ENCODE data around the gene CRAMP1. TPM values are rescaled to one million over a fixed set of nuclear protein-coding genes. Genes with fewer than 3 reads are reported as not detected.
"Not testable (repeated sequence)": the region's sequence is repeated elsewhere in the genome, so short reads cannot be mapped to it uniquely, and the experiment has no call there.

The CRAMP1 gene
- total RNA-seq, 2 experiments from 2014 or later, result 15.1 to 15.7 TPM

GRCh38 chr16:1584926-1585484, 27.2 kb upstream of the CRAMP1 start:
- H3K27me3 Mint-ChIP-seq, result no peaks in the 10 kb centered on the region
- no peak overlapping the region for H3K4me3 Mint-ChIP-seq
- no peak for TF ChIP-seq CTCF (IDR thresholded peaks at IDR 0.05)
- H3K4me1 Mint-ChIP-seq (ENCODE audit: low read depth), result no peaks in the 10 kb centered on the region
- intact Hi-C loops (cut with micrococcal nuclease), result no loop called here
- DNase-seq (no peak), ATAC-seq (no peak)
- H3K9me3 Mint-ChIP-seq, result no peaks in the 10 kb centered on the region
- H3K36me3 Mint-ChIP-seq (ENCODE audit: low read depth), result no peaks in the 10 kb centered on the region
- POLR2A ChIA-PET, result interaction anchor here (0.5 kb wide), 1 partner anchor 27 kb away, joined by 3 read pairs; the partner anchor contains the start of gene IFT140
- H3K27ac Mint-ChIP-seq, result no peak overlapping the region
- CTCF ChIA-PET, result no interaction called here

- ATAC-seq, result no peak
- intact Hi-C loops (cut with micrococcal nuclease), result no loop called here
Observed at GRCh38 chr16:1590366-1590765, 21.8 kb upstream of the CRAMP1 start.

GRCh38 chr16:1590930-1591705, 21.0 kb upstream of the CRAMP1 start:
- H3K4me1 Mint-ChIP-seq (ENCODE audit: low read depth), result no peaks in the 10 kb centered on the region
- POLR2A ChIA-PET, result no interaction called here
- CTCF ChIA-PET, result no interaction called here
- TF ChIP-seq CTCF (IDR thresholded peaks at IDR 0.05), result no peak
- no peaks in the 10 kb centered on the region for H3K9me3 Mint-ChIP-seq
- DNase-seq, result no peak
- H3K27ac Mint-ChIP-seq, result no peak overlapping the region
- no peak for ATAC-seq
- H3K27me3 Mint-ChIP-seq, result no peaks in the 10 kb centered on the region
- H3K36me3 Mint-ChIP-seq (ENCODE audit: low read depth), result no peaks in the 10 kb centered on the region
- intact Hi-C loops (cut with micrococcal nuclease), result no loop called here
- H3K4me3 Mint-ChIP-seq, result no peak overlapping the region

More at GRCh38 chr16:1590366-1590765, 21.8 kb upstream of the CRAMP1 start:
- Mint-ChIP-seq H3K27ac (no peak overlapping the region), H3K36me3 (ENCODE audit: low read depth) (no peaks in the 10 kb centered on the region), H3K4me1 (ENCODE audit: low read depth) (no peaks in the 10 kb centered on the region), H3K27me3 (no peaks in the 10 kb centered on the region), H3K9me3 (no peaks in the 10 kb centered on the region), H3K4me3 (no peak overlapping the region)
- ChIA-PET CTCF (no interaction called here), POLR2A (no interaction called here)
- TF ChIP-seq CTCF (IDR thresholded peaks at IDR 0.05), result no peak
- DNase-seq, result no peak

GRCh38 chr16:1592446-1592845, 19.7 kb upstream of the CRAMP1 start:
- H3K27me3 Mint-ChIP-seq, result no peaks in the 10 kb centered on the region
- no peak overlapping the region for H3K27ac Mint-ChIP-seq
- no peak for DNase-seq
- H3K4me1 Mint-ChIP-seq (ENCODE audit: low read depth), result no peaks in the 10 kb centered on the region
- CTCF ChIA-PET, result no interaction called here
- ATAC-seq, result no peak
- H3K36me3 Mint-ChIP-seq (ENCODE audit: low read depth), result no peaks in the 10 kb centered on the region
- POLR2A ChIA-PET, result no interaction called here
- intact Hi-C loops (cut with micrococcal nuclease), result no loop called here
- no peak overlapping the region for H3K4me3 Mint-ChIP-seq
- H3K9me3 Mint-ChIP-seq, result no peaks in the 10 kb centered on the region
- no peak for TF ChIP-seq CTCF (IDR thresholded peaks at IDR 0.05)

- DNase-seq; intact Hi-C loops (cut with micrococcal nuclease); ATAC-seq; H3K9me3 Mint-ChIP-seq; H3K4me1 Mint-ChIP-seq (ENCODE audit: low read depth); H3K27me3 Mint-ChIP-seq; POLR2A ChIA-PET; H3K27ac Mint-ChIP-seq; CTCF ChIA-PET; H3K36me3 Mint-ChIP-seq (ENCODE audit: low read depth); H3K4me3 Mint-ChIP-seq: not testable (repeated sequence)
Observed at GRCh38 chr16:1595511-1595910, 16.6 kb upstream of the CRAMP1 start.
